ENCODE data around the gene DAZ4. TPM values are rescaled to one million over a fixed set of nuclear protein-coding genes. Genes with fewer than 3 reads are reported as not detected.
"Not testable (repeated sequence)": the region's sequence is repeated elsewhere in the genome, so short reads cannot be mapped to it uniquely, and the experiment has no call there.

DAZ4 gene, protein sequence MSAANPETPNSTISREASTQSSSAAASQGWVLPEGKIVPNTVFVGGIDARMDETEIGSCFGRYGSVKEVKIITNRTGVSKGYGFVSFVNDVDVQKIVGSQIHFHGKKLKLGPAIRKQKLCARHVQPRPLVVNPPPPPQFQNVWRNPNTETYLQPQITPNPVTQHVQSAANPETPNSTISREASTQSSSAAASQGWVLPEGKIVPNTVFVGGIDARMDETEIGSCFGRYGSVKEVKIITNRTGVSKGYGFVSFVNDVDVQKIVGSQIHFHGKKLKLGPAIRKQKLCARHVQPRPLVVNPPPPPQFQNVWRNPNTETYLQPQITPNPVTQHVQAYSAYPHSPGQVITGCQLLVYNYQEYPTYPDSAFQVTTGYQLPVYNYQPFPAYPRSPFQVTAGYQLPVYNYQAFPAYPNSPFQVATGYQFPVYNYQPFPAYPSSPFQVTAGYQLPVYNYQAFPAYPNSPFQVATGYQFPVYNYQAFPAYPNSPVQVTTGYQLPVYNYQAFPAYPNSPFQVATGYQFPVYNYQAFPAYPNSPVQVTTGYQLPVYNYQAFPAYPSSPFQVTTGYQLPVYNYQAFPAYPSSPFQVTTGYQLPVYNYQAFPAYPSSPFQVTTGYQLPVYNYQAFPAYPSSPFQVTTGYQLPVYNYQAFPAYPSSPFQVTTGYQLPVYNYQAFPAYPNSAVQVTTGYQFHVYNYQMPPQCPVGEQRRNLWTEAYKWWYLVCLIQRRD
- not detected for polyA plus RNA-seq (2012; ENCODE audit: insufficient read depth, insufficient read length)

DNA sequence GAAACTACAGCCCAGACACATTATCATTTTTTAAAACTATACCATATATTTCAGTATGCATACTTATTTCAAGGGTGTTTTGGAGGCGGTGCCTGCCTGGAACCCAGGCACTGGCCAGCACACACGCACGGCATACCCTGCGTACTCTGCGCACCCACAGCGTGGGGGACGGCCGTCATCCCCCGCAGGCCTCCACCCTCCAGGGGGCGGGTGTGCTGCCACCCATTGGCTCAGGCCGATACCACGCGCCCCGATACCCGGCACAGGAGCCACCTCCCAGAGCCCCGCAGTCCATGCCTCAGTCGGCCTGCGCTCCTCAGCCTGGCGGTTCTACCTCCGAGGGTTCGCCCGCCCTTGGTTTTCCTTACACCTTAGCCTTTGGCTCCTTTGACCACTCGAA, at the start of gene DAZ4:
TSS of gene DAZ4 (plus strand) at position 301 of the 400 bp plus-strand sequence. CDS start 208 bp downstream, outside the sequence.
- DNase-seq (ENCODE audit: low read depth, low spot score); H3K4me3 ChIP-seq (ENCODE audit: low read length): not testable (repeated sequence)

- H3K4me3 ChIP-seq (ENCODE audit: low read length); DNase-seq (ENCODE audit: low read depth, low spot score): not testable (repeated sequence)
These were observed 20.4 kb upstream of the DAZ4 start, which contains the start of gene DAZ3 for GRCh38 chrY:24813293-24813692. TSS of gene DAZ3 (minus strand) at chrY:24813393. CDS start at chrY:24813185, 208 bp downstream.

- H3K4me3 ChIP-seq (ENCODE audit: low read length); DNase-seq (ENCODE audit: low read depth, low spot score): not testable (repeated sequence)
These were observed 11.9 kb upstream of the DAZ4 start for GRCh38 chrY:24821836-24822235.

DNA sequence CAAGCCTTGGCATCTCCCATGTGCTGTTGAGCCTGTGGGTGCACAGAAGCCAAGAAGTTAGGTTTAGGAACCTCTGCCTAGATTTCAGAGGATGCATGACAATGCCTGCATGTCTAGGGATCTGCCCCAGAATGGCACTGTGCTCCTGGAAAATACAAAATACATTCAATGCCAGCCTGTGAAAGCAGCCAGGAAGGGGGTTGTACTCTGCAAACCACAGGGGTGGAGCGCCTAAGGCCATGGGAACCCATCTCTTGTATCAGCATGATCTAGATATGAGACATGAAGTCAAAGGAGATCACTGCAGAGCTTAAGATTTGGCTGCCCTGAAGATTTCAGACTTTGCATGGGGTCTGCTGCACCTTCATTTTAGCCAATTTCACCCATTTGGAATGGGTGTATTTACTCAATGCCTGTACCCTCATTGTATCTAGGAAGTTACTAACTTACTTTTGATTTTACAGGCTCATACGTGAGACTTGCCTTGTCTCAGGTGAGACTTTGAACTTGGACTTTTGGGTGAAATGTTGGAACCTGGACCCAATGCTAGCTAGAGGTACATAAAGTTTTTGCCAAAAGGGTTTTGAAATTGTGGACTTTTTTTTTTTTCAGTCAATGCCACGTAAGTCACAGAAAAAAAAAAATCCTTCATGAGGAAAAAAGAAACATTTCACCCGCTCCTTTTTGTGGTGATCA, 9.4 kb upstream of the DAZ4 start:
- not testable (repeated sequence) for H3K4me3 ChIP-seq (ENCODE audit: low read length); DNase-seq (ENCODE audit: low read depth, low spot score)

- not testable (repeated sequence) for H3K4me3 ChIP-seq (ENCODE audit: low read length); DNase-seq (ENCODE audit: low read depth, low spot score)
These were observed 8.7 kb upstream of the DAZ4 start for GRCh38 chrY:24825069-24825468.

Measured in Jurkat, Clone E6-1 (cell line).